HepG2 (cell line): ENCODE data around the gene HMCN2. TPM values are rescaled to one million over a fixed set of nuclear protein-coding genes. Genes with fewer than 3 reads are reported as not detected.

Experiments used
- ATAC-seq: fragments of 200-7000 bp; cut with Tn5 transposase; 3 replicates; pipeline ENCODE4 v1.9.1; 2020; ENCODE audit warnings: mild to moderate bottlenecking, moderate library complexity
- BruUV-seq: library from RNA; stranded (reverse); fragments of 400-500 nt; replicated peaks from 2 replicates; lab custom pipeline; 2021; lab: Mats Ljungman, UMichigan
- CTCF ChIA-PET: fragments of 300-600 bp; formaldehyde crosslinking; extraction: SDS; loops from one replicate; lab custom pipeline; 2021; ENCODE audit warnings: low total read pairs, inconsistent platforms, low intra/inter-chr PET ratio; lab: Yijun Ruan, JAX
- POLR2A ChIA-PET: fragments of 350-600 bp; sonication (Branson Sonifier 250); formaldehyde crosslinking; loops from one replicate; lab custom pipeline; 2020; ENCODE audit warnings: antibody characterized with exemption, inconsistent platforms; lab: Yijun Ruan, JAX
- DNase-seq: peaks from one replicate; pipeline ENCODE4 v3.0.0-alpha.2; 2015; ENCODE audit warnings: low spot score
- FAIRE-seq: peaks from 3 replicates; lab custom pipeline; 2011; peaks lifted over from hg19 to GRCh38; lab: Jason Lieb, UNC
- H2AFZ ChIP-seq: one replicate; pipeline ENCODE4 v1.6.1; 2011; ENCODE audit warnings: low read length, inconsistent platforms
- H3K27ac ChIP-seq: fragments of 300-600 bp; 3 replicates; pipeline ENCODE4 v1.8.0; 2011; ENCODE audit warnings: mixed run types, mild to moderate bottlenecking, mixed read lengths, low read length, inconsistent platforms; ENCODE audit not compliant: insufficient read depth; ENCODE audit errors: extremely low read length
- H3K27me3 ChIP-seq, 2 experiments: fragments of 200-600 bp in 1 of 2; 2 replicates in 1 of 2; 3 replicates in 1 of 2; pipeline versions ENCODE4 v1.6.0 to v1.8.0; 2011; ENCODE audit warnings: low read length in 2 of 2, mild to moderate bottlenecking in 2 of 2, moderate library complexity in 2 of 2, inconsistent platforms in 1 of 2; ENCODE audit not compliant: insufficient read depth in 2 of 2, control insufficient read depth in 1 of 2
- H3K36me3 ChIP-seq, 2 experiments: fragments of 200-600 bp in 1 of 2; replicated peaks in 1 of 2; 2 replicates in 1 of 2; 3 replicates in 1 of 2; pipeline versions ENCODE4 v1.5.1 to v1.8.0; 2011; ENCODE audit warnings: low read length in 2 of 2, inconsistent platforms in 1 of 2; ENCODE audit not compliant: insufficient read depth in 2 of 2, control insufficient read depth in 1 of 2
- H3K4me1 ChIP-seq: 2 replicates; pipeline ENCODE4 v1.5.1; 2012; ENCODE audit warnings: low read length, inconsistent platforms; ENCODE audit not compliant: insufficient read depth
- H3K4me2 ChIP-seq: 2 replicates; pipeline ENCODE4 v1.6.0; 2011; ENCODE audit warnings: low read depth, low read length, inconsistent platforms
- H3K4me3 ChIP-seq, 3 experiments: fragments of 200-600 bp in 1 of 3; sonication (generic), shearing (Covaris generic) in 1 of 3; replicated peaks in 1 of 3; 2 replicates each; pipeline ENCODE4 v1.5.1; 2011 to 2016; ENCODE audit warnings: low read length in 3 of 3, inconsistent platforms in 2 of 3, low read depth in 2 of 3, mild to moderate bottlenecking in 2 of 3, control low read depth in 1 of 3, mixed read lengths in 1 of 3; ENCODE audit not compliant: insufficient read depth in 1 of 3
- H3K79me2 ChIP-seq: one replicate; pipeline ENCODE4 v1.6.1; 2011; ENCODE audit warnings: low read length, inconsistent platforms; ENCODE audit not compliant: insufficient read depth
- H3K9ac ChIP-seq: 2 replicates; pipeline ENCODE4 v1.6.0; 2011; ENCODE audit warnings: mild to moderate bottlenecking, low read depth, low read length, inconsistent platforms; ENCODE audit not compliant: insufficient read depth
- H3K9me3 ChIP-seq: 2 replicates; pipeline ENCODE4 v1.5.1; 2012; ENCODE audit warnings: mild to moderate bottlenecking, low read length
- H4K20me1 ChIP-seq: 2 replicates; pipeline ENCODE4 v1.6.0; 2011; ENCODE audit warnings: inconsistent platforms, mild to moderate bottlenecking, low read length, moderate library complexity; ENCODE audit not compliant: insufficient read depth
- ATF2 ChIP-seq: sonication (generic); formaldehyde crosslinking; IDR thresholded peaks from 2 replicates; pipeline ENCODE4 v1.4.0; 2020; ENCODE audit warnings: missing genetic modification reagents
- CC2D1A ChIP-seq: sonication (generic); formaldehyde crosslinking; IDR thresholded peaks from 2 replicates; pipeline ENCODE4 v1.8.1; 2023; ENCODE audit warnings: mild to moderate bottlenecking, missing genetic modification reagents
- CREB1 ChIP-seq, 2 experiments: fragments of 450-650 bp in 1 of 2; IDR thresholded peaks; 2 replicates each; pipeline ENCODE4 v1.6.1; 2016 to 2017; ENCODE audit warnings: control low read depth in 1 of 2, mild to moderate bottlenecking in 1 of 2, missing compliant biosample characterization in 1 of 2, missing genetic modification characterization in 1 of 2
- GATAD1 ChIP-seq: IDR thresholded peaks from 2 replicates; pipeline ENCODE4 v1.6.1; 2016; ENCODE audit warnings: missing genetic modification reagents, missing compliant biosample characterization
- HNF4A ChIP-seq: sonication (generic); formaldehyde crosslinking; IDR thresholded peaks from 2 replicates; pipeline ENCODE4 v1.4.0; 2020; ENCODE audit warnings: missing genetic modification reagents
- JUNB ChIP-seq: sonication (generic); formaldehyde crosslinking; IDR thresholded peaks from 2 replicates; pipeline ENCODE4 v1.8.0; 2022; ENCODE audit warnings: missing genetic modification reagents, mild to moderate bottlenecking, borderline replicate concordance
- MIER3 ChIP-seq: IDR thresholded peaks from 2 replicates; pipeline ENCODE4 v1.6.1; 2016; ENCODE audit warnings: missing compliant biosample characterization, borderline replicate concordance
- NFKB2 ChIP-seq: sonication (generic); formaldehyde crosslinking; IDR thresholded peaks from 2 replicates; pipeline ENCODE4 v1.4.0; 2020; ENCODE audit warnings: missing genetic modification reagents, borderline replicate concordance
- REPIN1 ChIP-seq: sonication (generic); formaldehyde crosslinking; IDR thresholded peaks from 2 replicates; pipeline ENCODE4 v1.8.0; 2022; ENCODE audit warnings: missing genetic modification reagents, low read depth, mild to moderate bottlenecking, borderline replicate concordance
- SP5 ChIP-seq: IDR thresholded peaks from 2 replicates; pipeline ENCODE4 v1.6.1; 2016; ENCODE audit warnings: low read depth, borderline replicate concordance
- TOPORS ChIP-seq: sonication (generic); formaldehyde crosslinking; IDR thresholded peaks from 2 replicates; pipeline ENCODE4 v1.8.0; 2023; ENCODE audit warnings: mild to moderate bottlenecking, missing genetic modification reagents
- ZNF30 ChIP-seq: sonication (generic); formaldehyde crosslinking; IDR thresholded peaks from 2 replicates; pipeline ENCODE4 v1.5.0; 2020; ENCODE audit warnings: mild to moderate bottlenecking, missing genetic modification reagents
- ZNF44 ChIP-seq: sonication (generic); formaldehyde crosslinking; IDR thresholded peaks from 2 replicates; pipeline ENCODE4 v1.5.1; 2020; ENCODE audit warnings: mild to moderate bottlenecking, missing genetic modification reagents
- ZNF567 ChIP-seq: sonication (generic); formaldehyde crosslinking; IDR thresholded peaks from 2 replicates; pipeline ENCODE4 v1.8.1; 2023; ENCODE audit warnings: mild to moderate bottlenecking, missing genetic modification reagents, borderline replicate concordance
- ZNF850 ChIP-seq: sonication (generic); formaldehyde crosslinking; conservative IDR thresholded peaks from 2 replicates; pipeline ENCODE4 v1.9.0; 2021; ENCODE audit warnings: mild to moderate bottlenecking, missing genetic modification reagents
- WGBS: methylation state at CpG from one replicate; pipeline ENCODE4 v1.1.6; 2017; ENCODE audit warnings: low lambda C conversion rate; 5-methylcytosine and 5-hydroxymethylcytosine counted together
- in situ Hi-C: cut with HindIII; loops from 2 replicates; pipeline ENCODE4 v1.10.0; 2017; ENCODE audit warnings: low pct_unique_long_range_greater_than_20kb; ENCODE audit not compliant: extremely low pct_ligation_motif_present
- intact Hi-C: fragments of 100-400 bp; cut with micrococcal nuclease; formaldehyde crosslinking; loops from one replicate; pipeline ENCODE4 v1.10.0; 2022; ENCODE audit not compliant: unreplicated experiment
- polyA plus RNA-seq, 8 experiments: library from polyadenylated mRNA; depleted of rRNA in 3 of 8; stranded (reverse) in 7 of 8; unstranded in 1 of 8; fragments of >200 nt; fragmentation: Illumina TruSeq in 4 of 8; extraction: Trizol in 4 of 8; gene quantifications; 2 replicates each; pipeline versions ENCODE4 v1.2.1 to v1.2.3, GENCODE V29; 2011 to 2016; ENCODE audit warnings: low read depth in 4 of 8, missing spikeins in 1 of 8, mixed read lengths in 1 of 8; ENCODE audit not compliant: insufficient read depth in 1 of 8
- total RNA-seq, 5 experiments: library from RNA; depleted of rRNA; stranded (reverse); fragments of >200 nt; fragmentation: Illumina TruSeq; extraction: Trizol; gene quantifications; 2 replicates each; pipeline ENCODE4 v1.2.3, GENCODE V29; 2016; ENCODE audit warnings: low read depth in 1 of 5
- TF ChIP-seq, protein P1 (sequence below): sonication (generic); formaldehyde crosslinking; IDR thresholded peaks from 2 replicates; pipeline ENCODE4 v1.4.0; 2020; ENCODE audit warnings: missing genetic modification reagents

HMCN2 gene
- total and polyA plus RNA-seq, 2 of the 13 experiments (the other 11 are each of a cell fraction or from before 2014, with no cell fraction given): 0.09 TPM; not detected in 1

- no peaks in the 10 kb centered on the region for H3K9me3 ChIP-seq
- WGBS: 16% methylated on average over 10 of the region's 10 CpGs
- in situ Hi-C loops: no loop called here
- H3K4me3 ChIP-seq: no peak overlapping the region
- peak overlapping the region; percentile 46 for H3K4me2 ChIP-seq
- peaks cover 4 to 46% of the 10 kb centered on the region in 2 experiments; a peak in 4 of 5 replicates for H3K27me3 ChIP-seq
- peaks cover 12% of the 10 kb centered on the region for H3K4me1 ChIP-seq
- intact Hi-C loops: no loop called here
- no peaks in the 10 kb centered on the region for H4K20me1 ChIP-seq
- no peak overlapping the region for H2AFZ ChIP-seq
- FAIRE-seq (no peak), ATAC-seq (peak; percentile 27; the same call in 2 of the 3 replicates), DNase-seq (no peak)
- H3K79me2 ChIP-seq: no peaks in the 10 kb centered on the region
- POLR2A ChIA-PET: no interaction called here
- no peak overlapping the region for H3K27ac ChIP-seq
- H3K9ac ChIP-seq: no peak overlapping the region
- H3K36me3 ChIP-seq: no peaks in the 10 kb centered on the region
- TF ChIP-seq CREB1 (IDR thresholded peaks at IDR 0.05) (no peak), CREB1 (CRISPR knock-in tag; IDR thresholded peaks at IDR 0.05) (no peak), HNF4A (CRISPR knock-in tag) (peak; percentile 43; the same call in 1 of the 2 replicates)
- TF ChIP-seq, all 625 proteins: peak for 1
- BruUV-seq: no TSS peak
- CTCF ChIA-PET: no interaction called here
Observed at GRCh38 chr9:130323051-130323745, 57.6 kb downstream of the HMCN2 start.

DNA sequence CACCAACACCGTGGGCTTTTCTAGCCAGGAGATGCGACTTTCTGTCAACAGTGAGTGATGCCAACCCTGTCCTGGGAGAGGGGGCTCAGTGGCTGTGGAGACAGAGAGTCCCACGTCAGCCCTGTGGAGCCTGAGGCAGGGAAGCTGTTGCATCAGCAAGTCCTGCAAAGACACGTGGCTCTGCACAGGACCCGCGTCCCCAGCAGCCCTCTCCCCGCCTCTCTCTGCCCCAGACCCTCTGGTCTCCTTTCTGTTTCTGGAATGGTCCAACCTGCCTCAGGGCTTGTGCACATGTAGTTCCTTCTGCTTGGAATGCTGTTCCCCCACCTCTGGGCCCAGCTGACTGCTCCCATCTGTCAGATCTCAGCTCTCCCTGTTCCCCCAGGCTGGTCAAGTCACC, 60.4 kb downstream of the HMCN2 start:
- H2AFZ ChIP-seq: no peak overlapping the region
- POLR2A ChIA-PET: no interaction called here
- ATAC-seq (no peak), DNase-seq (no peak), FAIRE-seq (no peak)
- no peak overlapping the region for H3K4me3 ChIP-seq
- H3K27ac ChIP-seq: no peak overlapping the region
- no peak overlapping the region for H3K9ac ChIP-seq
- H3K79me2 ChIP-seq: no peaks in the 10 kb centered on the region
- in situ Hi-C loops: no loop called here
- H3K27me3 ChIP-seq: peaks cover 7 to 43% of the 10 kb centered on the region in 2 experiments; a peak in 4 of 5 replicates
- no TSS peak for BruUV-seq
- CTCF ChIA-PET: no interaction called here
- peaks cover 12% of the 10 kb centered on the region for H3K4me1 ChIP-seq
- H3K36me3 ChIP-seq: no peaks in the 10 kb centered on the region
- H4K20me1 ChIP-seq: no peaks in the 10 kb centered on the region
- H3K9me3 ChIP-seq: no peaks in the 10 kb centered on the region
- H3K4me2 ChIP-seq: no peak overlapping the region
- intact Hi-C loops: no loop called here
- 72% methylated on average over 2 of the region's 7 CpGs for WGBS
- no peak for TF ChIP-seq TOPORS (CRISPR knock-in tag)
- no peak for TF ChIP-seq CC2D1A (CRISPR knock-in tag)
- no peak for TF ChIP-seq MIER3 (CRISPR knock-in tag)
- TF ChIP-seq ZNF30 (CRISPR knock-in tag): no peak
- TF ChIP-seq ZNF44 (CRISPR knock-in tag): no peak
- TF ChIP-seq SP5 (CRISPR knock-in tag): no peak
- no peak for TF ChIP-seq REPIN1
- no peak for TF ChIP-seq NFKB2 (CRISPR knock-in tag)
- TF ChIP-seq, protein P1, sequence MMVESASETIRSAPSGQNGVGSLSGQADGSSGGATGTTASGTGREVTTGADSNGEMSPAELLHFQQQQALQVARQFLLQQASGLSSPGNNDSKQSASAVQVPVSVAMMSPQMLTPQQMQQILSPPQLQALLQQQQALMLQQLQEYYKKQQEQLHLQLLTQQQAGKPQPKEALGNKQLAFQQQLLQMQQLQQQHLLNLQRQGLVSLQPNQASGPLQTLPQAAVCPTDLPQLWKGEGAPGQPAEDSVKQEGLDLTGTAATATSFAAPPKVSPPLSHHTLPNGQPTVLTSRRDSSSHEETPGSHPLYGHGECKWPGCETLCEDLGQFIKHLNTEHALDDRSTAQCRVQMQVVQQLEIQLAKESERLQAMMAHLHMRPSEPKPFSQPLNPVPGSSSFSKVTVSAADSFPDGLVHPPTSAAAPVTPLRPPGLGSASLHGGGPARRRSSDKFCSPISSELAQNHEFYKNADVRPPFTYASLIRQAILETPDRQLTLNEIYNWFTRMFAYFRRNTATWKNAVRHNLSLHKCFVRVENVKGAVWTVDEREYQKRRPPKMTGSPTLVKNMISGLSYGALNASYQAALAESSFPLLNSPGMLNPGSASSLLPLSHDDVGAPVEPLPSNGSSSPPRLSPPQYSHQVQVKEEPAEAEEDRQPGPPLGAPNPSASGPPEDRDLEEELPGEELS: no peak
- TF ChIP-seq ZNF567 (CRISPR knock-in tag): no peak
- no peak for TF ChIP-seq JUNB (CRISPR knock-in tag)
- TF ChIP-seq ATF2 (CRISPR knock-in tag): no peak
- no peak for TF ChIP-seq ZNF850 (CRISPR knock-in tag)
- no peak for TF ChIP-seq GATAD1 (CRISPR knock-in tag)
